Tongue (tissue), 2 donors: ENCODE data around the gene AHNAK2. TPM values are rescaled to one million over a fixed set of nuclear protein-coding genes. Genes with fewer than 3 reads are reported as not detected.
A peak's percentile ranks its signal among the peaks of the same experiment; 100 is the strongest.
"Not testable (repeated sequence)": the region's sequence is repeated elsewhere in the genome, so short reads cannot be mapped to it uniquely, and the experiment has no call there.

Experiments used
- DNase-seq: peaks from one replicate; pipeline ENCODE4 v3.0.0-alpha.2; 2015
- total RNA-seq: library from RNA; depleted of rRNA; stranded (reverse); fragments of >200 nt; gene quantifications from one replicate; pipeline ENCODE4 v1.2.3, GENCODE V29; 2014

Gene AHNAK2
- total RNA-seq, 1 donor from 2014 or later, result 51.0 TPM

DNA sequence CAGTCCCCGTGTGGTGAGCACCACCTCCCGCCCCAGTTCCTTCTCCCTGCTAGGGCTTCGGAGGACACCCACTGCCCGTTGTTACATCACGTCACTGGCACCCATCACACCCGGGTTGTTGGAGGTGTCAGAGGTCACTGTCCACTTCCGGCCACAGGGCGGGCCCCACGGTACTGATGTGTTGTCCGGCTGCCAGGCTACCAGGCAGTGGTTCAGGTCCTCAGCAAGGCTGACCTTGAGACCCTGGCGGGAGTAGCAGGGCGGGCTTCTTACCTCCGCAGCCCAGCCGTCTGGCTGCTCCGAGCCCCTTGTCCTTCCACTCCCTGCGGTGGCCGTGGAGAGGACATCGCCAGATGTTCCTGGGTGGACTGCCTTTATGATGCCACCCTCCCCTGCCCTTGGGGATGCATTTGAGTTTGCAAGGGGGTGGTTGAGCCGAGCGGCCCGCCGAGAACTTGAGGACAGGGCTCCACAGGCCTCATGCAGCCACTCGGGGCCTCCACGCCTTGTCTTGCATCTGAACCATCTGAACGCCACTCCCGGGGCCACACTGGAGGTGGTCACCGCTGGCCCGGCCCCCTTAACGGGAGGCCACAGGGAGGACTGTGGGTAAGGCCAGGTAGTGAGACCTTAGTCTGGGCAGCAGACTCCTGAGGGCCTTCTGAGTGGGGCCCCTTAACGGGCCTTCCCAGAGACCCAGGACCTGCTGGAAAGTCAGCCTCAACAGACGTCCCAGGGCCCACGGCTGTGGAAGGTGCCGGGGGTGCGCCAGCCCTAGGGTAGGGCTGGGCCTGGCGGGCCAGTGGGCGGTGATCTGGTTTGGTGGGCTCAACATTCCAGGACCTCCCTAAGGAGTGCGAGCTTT lies 80.6 kb downstream of the AHNAK2 start:
- DNase-seq, result no peak

DNA sequence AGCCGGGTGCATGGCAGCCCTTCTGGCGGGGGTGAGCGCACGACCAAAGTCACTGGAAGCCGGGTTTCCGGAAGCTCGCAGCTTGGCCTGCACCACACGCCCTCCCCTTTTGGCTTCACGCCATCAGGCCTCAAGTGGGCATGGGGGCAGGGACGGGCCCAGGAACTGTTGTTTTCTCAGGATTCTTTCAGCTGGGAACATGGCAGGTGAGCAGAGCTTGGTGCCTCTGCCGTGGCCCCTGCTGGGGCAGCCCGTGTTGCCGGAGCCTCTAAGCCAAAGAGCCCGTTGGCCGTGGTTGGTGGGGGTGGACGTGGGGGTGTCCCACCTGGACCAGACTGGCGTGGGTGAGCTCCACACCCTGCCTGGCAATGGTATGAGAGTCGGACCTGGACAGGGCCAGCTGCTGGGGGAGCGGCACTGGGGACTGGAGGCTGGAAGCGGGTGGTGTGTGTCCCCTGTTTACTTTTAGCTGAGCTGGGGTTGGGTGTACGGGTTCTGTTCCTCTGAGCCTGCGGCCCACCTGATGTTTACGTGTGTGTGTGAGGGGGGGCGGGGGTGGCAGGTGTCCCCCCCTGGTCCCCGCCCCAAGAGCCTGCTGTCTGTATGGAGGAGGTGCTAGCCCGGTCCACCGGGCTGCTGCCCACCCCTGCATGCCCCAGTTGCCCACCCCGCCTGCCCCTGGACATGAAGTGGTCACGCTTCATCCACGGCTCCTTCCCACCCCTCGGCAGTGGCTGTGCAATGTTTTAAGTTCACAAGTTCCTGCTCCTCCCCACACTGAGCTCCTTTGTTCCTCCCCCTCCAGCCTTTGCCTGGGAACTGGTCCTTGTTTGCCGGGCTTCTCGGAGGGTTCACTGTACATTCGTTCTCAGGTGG lies 82.2 kb downstream of the AHNAK2 start:
- DNase-seq, result peak; percentile 62

DNA sequence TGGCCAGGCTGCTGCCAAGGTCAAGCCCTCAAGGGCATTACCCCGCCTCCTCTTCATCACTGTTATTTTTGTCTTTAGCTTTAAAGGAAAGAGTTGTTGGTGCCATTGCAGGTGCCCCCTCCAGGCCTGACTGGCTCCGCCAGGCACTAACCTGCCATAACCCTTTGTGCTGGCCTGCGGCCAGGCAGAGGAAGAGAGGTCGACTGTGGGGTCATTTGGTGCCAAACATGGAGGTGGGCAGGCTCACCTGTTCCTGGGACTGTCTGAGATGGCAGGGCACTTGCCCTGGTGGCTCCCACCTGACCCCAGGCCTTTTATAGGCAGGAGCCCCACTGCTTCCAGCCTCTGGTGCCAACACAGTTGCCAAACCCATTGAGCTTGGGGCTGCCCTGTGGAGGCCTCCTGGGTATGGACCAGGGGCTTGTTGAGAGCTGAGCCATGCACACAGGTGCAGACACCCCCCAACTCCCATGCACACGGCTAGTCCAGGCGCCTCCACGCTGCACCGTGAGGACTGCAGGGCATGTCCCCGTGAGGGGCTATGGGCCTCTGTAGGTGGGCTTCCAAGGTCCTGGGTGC lies 82.9 kb downstream of the AHNAK2 start:
- no peak for DNase-seq

DNA sequence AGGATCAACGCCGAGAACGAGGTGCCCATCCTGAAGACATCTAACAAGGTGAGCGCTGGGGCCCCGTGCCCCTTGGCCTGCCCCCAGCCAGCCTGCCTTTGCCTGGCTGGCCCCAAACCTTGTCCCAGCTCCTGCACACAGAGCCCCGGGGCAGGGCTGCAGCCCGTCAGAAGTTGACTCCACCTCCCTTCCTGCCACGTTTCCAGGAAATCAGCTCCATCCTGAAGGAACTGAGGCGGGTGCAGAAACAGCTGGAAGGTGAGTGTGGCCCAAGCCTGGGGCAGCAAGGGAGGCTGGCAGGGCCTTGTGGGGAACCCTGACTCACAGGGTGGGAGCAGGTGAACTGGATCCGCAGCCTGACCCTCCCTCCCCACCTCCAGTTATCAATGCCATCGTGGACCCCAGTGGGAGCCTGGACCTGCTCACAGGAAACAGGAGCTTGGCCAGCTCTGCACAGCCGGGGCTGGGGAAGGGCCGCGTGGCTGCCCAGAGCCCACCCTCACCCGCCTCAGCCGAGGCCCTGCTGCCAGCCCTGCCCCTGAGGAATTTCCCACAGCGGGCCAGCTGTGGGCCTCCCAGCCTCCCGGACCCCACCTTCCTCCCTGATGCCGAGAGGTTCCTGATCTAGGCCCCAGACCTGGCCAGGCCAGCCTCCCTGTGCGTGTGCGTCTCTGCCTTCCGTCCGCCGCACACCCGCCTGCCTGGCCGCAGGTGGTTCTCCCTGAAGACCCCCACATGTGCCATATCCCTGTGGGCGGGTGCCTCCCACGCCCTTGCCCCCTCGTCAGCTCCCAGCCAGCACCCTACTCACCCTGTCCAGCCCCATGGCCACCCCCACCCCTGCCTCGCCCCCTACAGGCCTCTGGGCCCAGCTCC lies 83.6 kb downstream of the AHNAK2 start:
- no peak for DNase-seq

GRCh38 chr14:104893435-104894207 lies 84.6 kb downstream of the AHNAK2 start:
- DNase-seq, result no peak

DNA sequence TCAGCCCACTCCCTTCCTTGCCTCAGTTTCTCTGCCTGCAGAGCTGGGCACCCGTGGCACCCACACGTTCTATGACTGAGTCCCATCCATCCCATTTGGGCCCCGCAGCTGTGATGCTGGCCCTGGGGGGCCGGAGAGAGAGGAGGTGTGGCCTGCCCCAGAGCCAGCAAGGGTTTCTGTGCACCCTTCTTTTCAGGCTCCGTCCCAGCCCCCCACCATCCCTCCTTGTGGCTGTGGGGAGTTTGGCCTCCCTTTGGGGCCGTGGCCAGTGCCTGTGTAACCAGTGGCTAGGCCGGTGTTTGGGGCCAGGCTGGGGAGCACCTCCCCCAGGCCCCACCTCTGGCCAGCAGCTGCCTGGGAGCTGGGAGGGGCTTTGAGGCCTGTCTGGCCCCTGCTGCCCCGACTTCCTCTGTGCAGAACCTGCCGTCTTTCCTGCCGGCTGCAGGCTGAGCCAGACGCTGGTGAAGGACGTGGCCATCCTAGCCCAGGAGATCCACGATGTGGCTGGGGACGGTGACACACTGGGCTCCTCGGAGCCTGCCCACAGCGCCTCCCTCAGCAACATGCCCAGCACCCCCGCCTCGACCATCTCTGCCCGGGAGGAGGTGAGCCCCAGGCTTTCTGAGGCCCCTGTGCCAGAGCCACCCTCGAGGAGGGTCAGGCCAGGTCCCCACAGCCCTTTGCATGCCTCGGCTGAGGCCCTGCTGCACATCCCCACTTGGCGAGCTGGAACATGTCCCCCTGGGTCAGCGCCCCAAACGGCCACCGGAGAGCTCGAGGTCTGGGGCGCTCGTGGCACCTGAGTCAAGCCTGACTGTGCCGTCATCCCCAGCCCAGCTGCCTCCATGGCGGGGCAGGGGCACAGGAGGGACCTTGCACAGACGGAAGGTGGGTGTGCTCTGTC lies 85.4 kb downstream of the AHNAK2 start:
- no peak for DNase-seq

DNA sequence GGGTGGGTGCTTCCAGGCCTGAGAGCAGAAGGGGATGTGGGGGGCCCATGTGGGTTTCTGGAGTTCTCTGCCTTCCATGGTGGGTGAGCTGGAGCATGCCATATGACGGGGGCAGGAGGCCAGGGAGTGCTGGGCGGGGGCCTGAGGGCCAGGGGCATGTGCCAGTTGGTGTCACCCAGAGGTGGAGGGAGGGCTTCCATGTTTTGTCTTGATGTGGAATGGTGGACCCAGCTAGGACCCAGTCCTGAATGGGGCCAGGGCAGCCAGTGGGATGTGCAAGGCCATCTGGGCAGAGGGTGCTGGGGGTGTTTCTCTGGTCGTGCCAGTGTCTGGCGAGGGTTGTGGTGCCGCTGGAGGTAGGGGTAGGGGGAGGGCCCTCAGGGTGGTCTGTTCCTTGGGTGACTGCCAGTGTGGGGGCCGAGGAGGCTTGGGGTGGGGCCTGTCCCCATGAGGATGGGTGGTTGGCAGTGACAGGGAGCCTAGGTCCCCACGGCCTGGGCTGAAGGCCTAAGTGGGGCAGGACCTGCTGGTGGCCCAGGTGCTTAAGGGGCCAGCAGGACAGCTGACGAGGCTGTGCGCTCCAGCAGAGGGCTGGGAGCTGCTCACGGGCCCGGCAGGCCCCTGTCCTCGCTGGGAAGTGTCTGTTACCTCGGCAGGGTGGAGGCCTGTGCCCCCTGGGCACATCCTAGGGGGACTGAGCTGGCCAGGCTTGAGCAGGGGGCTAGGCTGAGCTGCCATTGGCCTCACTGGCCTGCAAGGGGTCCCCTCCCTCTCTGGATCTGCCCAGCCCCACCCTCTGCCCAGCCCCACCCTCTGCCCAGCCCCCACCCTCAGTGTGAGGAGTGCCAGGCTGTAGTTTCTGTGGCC lies 86.3 kb downstream of the AHNAK2 start:
- DNase-seq, result no peak

DNA sequence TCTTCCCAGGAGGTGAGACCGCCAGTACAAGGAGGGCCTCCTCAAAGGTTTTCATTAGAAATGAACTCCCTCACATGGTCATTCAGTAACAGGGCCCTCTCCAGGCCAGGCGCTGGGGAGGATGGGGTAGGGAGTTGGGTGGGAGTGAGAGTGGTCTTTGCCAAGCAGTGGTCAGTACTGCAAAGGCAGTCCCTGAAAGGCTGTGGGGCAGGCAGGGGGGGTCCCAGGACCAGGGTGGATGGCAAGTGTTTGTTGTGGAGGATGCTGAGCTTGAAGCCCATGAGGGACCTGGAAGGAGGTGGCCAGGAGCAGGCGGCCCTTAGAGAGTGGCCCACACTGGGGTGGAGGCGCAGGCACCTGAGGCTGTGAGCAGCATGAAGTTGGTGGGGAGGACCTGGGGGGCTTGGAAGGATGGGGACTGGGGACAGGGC lies 87.0 kb downstream of the AHNAK2 start:
- no peak for DNase-seq

DNA sequence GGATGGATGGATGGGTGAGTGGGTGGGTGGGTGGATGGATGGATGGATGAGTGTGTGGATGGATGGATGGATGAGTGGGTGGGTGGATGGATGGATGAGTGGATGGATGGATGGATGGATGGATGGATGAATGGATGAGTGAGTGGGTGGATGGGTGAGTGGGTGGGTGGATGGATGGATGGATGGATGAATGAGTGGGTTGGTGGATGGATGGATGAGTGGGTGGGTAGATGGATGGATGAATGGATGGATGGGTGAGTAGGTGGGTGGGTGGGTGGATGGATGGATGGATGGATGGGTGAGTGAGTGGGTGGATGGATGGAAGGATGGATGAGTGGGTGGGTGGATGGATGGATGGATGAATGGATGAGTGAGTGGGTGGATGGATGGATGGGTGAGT lies 87.9 kb downstream of the AHNAK2 start:
- not testable (repeated sequence) for DNase-seq

GRCh38 chr14:104889375-104889757 lies 88.8 kb downstream of the AHNAK2 start:
- DNase-seq, result no peak

GRCh38 chr14:104888489-104889374 lies 89.4 kb downstream of the AHNAK2 start:
- no peak for DNase-seq

- DNase-seq, result no peak
These were observed 90.3 kb downstream of the AHNAK2 start for GRCh38 chr14:104887623-104888488.
